ENCODE results near the gene BET1L. TPM values are rescaled to one million over a fixed set of nuclear protein-coding genes. Genes with fewer than 3 reads are reported as not detected.
A peak's percentile ranks its signal among the peaks of the same experiment; 100 is the strongest.

BET1L gene
- 10 to 100 TPM; 29.8 to 53.4 (median 48.8) TPM for total RNA-seq
- 10 to 100 TPM; 27.7 to 30.7 TPM for polyA plus RNA-seq

- peak within 1 kb of the TSS; percentile 86 to 100 (median 96) for H3K4me3 ChIP-seq
- peaks cover 0 to 30% (median 22%) of the 10 kb centered on the region in 3 donors for H3K36me3 ChIP-seq
- no peaks in the 10 kb centered on the region for H3K9me3 ChIP-seq
- H3K27ac ChIP-seq: peak within 1 kb of the TSS; percentile 96 to 98 (median 97)
- H3K4me1 ChIP-seq: peaks cover 10 to 29% (median 24%) of the 10 kb centered on the region in 3 donors
- peak; percentile 92 to 98 (median 96) for DNase-seq
- FAIRE-seq: peak; percentile 95
- no peaks in the 10 kb centered on the region for H3K27me3 ChIP-seq
- no peak for TF ChIP-seq CTCF (IDR thresholded peaks at IDR 0.05)
- ATAC-seq: peak; percentile 82 to 93 (median 88)
- WGBS, 2 donors: 0% methylated on average over 40 to 63 of the region's 63 CpGs
- intact Hi-C loops (cut with DNase I): no loop called here
These were observed at the start of gene BET1L, which contains the start of gene RIC8A for GRCh38 chr11:207208-207862. BET1L (minus strand) TSS chr11:207399; CDS start chr11:207321, 78 bp downstream. RIC8A (plus strand) TSS chr11:207708; CDS start chr11:208855, 1,147 bp downstream.

- no peak overlapping the region for H3K27ac ChIP-seq
- TF ChIP-seq CTCF (IDR thresholded peaks at IDR 0.05): no peak
- no peaks in the 10 kb centered on the region for H3K4me1 ChIP-seq
- FAIRE-seq: no peak
- H3K9me3 ChIP-seq: no peaks in the 10 kb centered on the region
- intact Hi-C loops (cut with DNase I): no loop called here
- DNase-seq: no peak
- H3K4me3 ChIP-seq: no peak overlapping the region
- H3K27me3 ChIP-seq: no peaks in the 10 kb centered on the region
- H3K36me3 ChIP-seq: peaks cover 0 to 11% (median 0%) of the 10 kb centered on the region in 3 donors
- 89 to 91% methylated on average over 2 of the region's 2 CpGs for WGBS, 2 donors
- no peak for ATAC-seq
These were observed 48.6 kb upstream of the BET1L start for GRCh38 chr11:255816-256215.

- FAIRE-seq: no peak
- Histone ChIP-seq H3K4me3 (no peak overlapping the region), H3K36me3 (peaks cover 0 to 11% (median 0%) of the 10 kb centered on the region in 3 donors), H3K27me3 (no peaks in the 10 kb centered on the region), H3K27ac (no peak overlapping the region), H3K4me1 (no peaks in the 10 kb centered on the region), H3K9me3 (no peaks in the 10 kb centered on the region)
- DNase-seq: no peak
- intact Hi-C loops (cut with DNase I): no loop called here
- no peak for ATAC-seq
- 51 to 52% methylated on average over 3 of the region's 3 CpGs for WGBS, 2 donors
- TF ChIP-seq CTCF (IDR thresholded peaks at IDR 0.05): no peak
These were observed 48.0 kb upstream of the BET1L start for GRCh38 chr11:255176-255575.

- no peak for FAIRE-seq
- Histone ChIP-seq H3K27ac (no peak overlapping the region), H3K36me3 (peaks cover 0 to 13% (median 1%) of the 10 kb centered on the region in 3 donors), H3K4me1 (no peaks in the 10 kb centered on the region), H3K27me3 (no peaks in the 10 kb centered on the region), H3K4me3 (no peak overlapping the region), H3K9me3 (no peaks in the 10 kb centered on the region)
- TF ChIP-seq CTCF (IDR thresholded peaks at IDR 0.05): no peak
- no peak for DNase-seq
- 86 to 92% methylated on average over 5 of the region's 5 CpGs for WGBS, 2 donors
- intact Hi-C loops (cut with DNase I): no loop called here
- ATAC-seq: no peak
These were observed 46.7 kb upstream of the BET1L start for GRCh38 chr11:253886-254270.

Measured in pancreas (tissue), 10 donors.